Vagina (tissue), 2 donors: ENCODE data around the gene BTBD3.

ENCODE experiments used
- POLR2A ChIP-seq, 2 donors: fragments of 450-650 bp; IDR thresholded peaks; one replicate each; pipeline ENCODE4 v1.6.1; 2017; ENCODE audit warnings: antibody characterized with exemption in 2 of 2, mild to moderate bottlenecking in 2 of 2, moderate library complexity in 2 of 2
- TF ChIP-seq, protein P1 (sequence below), 3 experiments: fragments of 450-650 bp in 2 of 3; fragments of 200-600 bp in 1 of 3; sonication (generic) in 1 of 3; IDR thresholded peaks; one replicate each; pipeline ENCODE4 v1.5.1; 2017 to 2019; ENCODE audit warnings: antibody characterized with exemption in 3 of 3, mild to moderate bottlenecking in 2 of 3, moderate library complexity in 2 of 3

DNA sequence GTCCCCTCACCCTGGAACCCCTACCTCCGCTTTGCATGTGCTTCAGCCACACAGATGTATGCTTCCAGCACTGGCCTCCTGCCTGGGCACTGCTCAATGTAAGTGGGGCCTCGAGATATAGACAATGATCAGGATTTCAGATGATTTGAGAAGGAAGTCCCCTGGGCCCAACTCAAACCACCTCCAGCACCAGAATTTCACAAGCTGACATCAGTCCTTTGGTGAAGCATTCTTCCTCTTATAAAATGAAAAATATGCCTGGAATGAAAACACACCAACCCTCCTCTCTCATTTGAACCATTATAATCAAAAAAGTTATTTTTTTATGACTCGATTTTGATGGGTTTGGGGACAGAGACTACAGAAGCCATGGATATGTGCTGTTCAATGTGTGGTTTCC is 48.5 kb downstream of the BTBD3 start:
- no peak for TF ChIP-seq POLR2A (IDR thresholded peaks at IDR 0.05)
- TF ChIP-seq, protein P1, sequence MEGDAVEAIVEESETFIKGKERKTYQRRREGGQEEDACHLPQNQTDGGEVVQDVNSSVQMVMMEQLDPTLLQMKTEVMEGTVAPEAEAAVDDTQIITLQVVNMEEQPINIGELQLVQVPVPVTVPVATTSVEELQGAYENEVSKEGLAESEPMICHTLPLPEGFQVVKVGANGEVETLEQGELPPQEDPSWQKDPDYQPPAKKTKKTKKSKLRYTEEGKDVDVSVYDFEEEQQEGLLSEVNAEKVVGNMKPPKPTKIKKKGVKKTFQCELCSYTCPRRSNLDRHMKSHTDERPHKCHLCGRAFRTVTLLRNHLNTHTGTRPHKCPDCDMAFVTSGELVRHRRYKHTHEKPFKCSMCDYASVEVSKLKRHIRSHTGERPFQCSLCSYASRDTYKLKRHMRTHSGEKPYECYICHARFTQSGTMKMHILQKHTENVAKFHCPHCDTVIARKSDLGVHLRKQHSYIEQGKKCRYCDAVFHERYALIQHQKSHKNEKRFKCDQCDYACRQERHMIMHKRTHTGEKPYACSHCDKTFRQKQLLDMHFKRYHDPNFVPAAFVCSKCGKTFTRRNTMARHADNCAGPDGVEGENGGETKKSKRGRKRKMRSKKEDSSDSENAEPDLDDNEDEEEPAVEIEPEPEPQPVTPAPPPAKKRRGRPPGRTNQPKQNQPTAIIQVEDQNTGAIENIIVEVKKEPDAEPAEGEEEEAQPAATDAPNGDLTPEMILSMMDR (IDR thresholded peaks at IDR 0.05), result no peak
